NOMO-1 treated with DMSO at 0.1 percent for 48 hours (cell line): ENCODE data around the gene KRT77.

Source experiments
- DNase-seq: peaks from one replicate; lab custom pipeline; 2025; ENCODE audit not compliant: unreplicated experiment; lab: John Stamatoyannopoulos, UW

KRT77 gene

DNA sequence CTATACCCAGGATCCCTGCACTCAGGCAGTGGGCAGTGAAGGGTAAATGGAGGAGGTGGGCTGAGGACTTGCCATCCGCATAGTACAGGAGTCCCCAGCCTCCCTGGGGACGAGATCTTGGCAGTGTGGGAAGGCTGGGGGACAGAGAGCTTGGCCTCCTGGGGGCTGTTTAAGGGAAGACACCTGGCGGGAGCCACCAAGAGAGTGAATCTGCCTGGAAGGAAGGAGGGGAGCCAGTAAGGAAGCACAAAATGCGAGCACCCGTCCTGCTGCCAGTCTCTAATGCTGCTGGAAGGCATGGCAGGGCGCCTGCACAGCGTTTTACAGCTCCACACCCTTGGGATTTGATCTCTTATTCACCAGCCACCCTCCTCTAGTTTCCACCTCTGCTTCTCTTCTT, 43.9 kb downstream of the KRT77 start:
- no peak for DNase-seq

GRCh38 chr12:52658196-52658595, 45.1 kb downstream of the KRT77 start:
- DNase-seq, result no peak

DNA sequence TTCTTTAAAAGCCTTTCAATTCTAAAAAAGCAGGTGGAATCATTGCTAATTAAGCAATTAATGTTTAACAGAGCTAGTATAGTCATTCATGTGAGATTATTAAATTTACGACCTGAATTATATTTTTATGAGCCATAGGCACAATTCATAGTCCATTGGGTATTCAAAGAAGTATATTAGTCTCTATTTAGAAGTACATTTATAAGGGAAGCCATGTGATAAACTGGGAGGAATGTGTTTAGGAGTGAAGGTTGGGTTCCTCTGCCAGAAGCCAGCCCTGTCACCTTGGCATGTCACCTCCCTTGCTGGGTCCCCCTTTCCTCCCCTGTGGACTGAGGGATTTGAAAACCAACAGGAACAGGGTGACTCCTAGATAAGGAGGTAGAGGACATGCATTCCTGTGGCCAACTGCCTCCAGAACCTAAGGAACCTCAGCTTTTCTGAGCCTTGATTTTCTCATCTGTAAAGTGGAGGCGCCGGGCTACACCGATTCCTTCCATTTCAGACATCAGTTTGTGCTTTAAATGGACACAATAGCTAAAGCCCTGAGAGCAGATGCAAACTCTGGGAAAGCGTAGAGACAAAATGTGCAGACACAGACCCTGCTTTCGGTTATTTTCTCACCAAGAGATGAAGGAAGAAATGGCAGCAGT, 45.9 kb downstream of the KRT77 start:
- no peak for DNase-seq

- DNase-seq, result no peak
Measured at GRCh38 chr12:52656616-52657015, 46.7 kb downstream of the KRT77 start.

GRCh38 chr12:52655720-52656124, 47.6 kb downstream of the KRT77 start:
- no peak for DNase-seq

DNA sequence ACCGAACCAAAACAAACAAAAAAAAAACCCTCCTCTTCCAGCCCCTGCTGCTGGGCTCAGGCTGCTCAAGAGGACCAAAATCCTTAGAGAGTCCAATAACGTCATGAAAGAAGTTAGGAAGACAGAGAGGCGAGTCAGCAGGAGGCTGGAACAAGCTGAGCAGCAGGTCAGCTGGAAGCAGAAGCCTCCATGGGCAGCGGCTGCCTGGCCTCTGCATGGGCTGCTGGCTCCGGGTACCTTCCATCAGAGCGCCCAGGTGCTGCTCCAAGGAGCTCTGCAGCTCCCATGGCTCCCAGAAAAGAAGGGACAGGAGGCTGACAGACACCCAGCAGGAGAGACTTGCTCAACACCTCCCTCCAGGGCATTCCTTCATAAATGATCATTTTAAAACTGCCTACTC, 48.1 kb downstream of the KRT77 start:
- no peak for DNase-seq

GRCh38 chr12:52651726-52652261, 51.5 kb downstream of the KRT77 start, which contains the start of gene KRT2:
KRT2 (minus strand) TSS chr12:52652211; CDS start chr12:52652142, 69 bp downstream.
- DNase-seq, result no peak

DNA sequence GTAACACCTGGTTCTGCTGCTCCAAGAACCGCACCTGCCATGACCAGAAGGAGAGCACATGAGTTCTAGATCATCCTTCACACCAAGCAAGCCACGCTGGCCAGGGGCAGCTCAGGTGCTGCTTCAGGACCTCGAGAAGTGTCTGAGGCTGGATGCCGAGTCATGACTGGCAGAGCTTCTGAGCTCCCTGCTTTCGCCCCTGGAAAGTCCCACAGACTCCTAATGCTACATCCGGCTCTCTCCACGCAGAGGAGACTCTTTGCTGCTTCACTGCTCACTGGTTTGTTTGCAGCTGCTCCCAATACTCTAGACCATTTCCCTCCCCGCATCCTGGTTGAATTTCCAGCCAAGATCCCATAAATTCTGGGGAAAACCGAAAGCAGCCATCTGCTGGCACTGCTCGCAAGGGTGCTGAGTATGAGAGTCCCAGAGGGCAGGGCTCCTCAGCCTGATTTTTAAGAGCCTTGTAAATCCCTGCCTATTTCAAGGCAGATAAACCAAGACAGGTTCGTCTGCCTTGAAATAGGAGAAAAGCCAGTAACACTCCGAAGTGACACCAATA, 52.7 kb downstream of the KRT77 start:
- no peak for DNase-seq

- DNase-seq, result no peak
Measured at GRCh38 chr12:52649066-52649465, 54.3 kb downstream of the KRT77 start.

DNA sequence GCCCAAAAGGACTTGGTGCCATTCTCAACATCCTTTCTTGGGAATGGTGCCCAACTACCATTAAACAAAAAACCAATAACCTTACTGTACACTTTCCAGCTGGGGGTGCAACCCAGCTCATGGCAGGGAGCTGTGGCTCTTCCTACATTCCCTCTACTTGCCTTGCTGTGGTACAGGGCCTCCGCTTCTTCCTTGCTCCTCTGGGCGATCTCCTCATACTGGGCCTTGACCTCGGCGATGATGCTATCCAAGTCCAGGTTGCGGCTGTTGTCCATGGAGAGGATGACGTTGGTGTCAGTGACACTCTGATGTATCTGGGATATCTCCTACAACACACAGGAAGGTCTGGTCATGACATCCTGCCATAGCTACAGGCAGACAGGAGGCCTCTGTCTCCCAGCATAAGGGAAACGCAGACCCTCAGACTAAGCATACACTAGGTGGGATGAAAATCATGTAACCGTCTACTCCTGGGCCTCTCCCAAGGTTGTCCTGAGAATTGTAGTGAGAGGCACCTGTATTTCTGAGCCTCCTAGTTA, 55.2 kb downstream of the KRT77 start:
- DNase-seq, result no peak

- no peak for DNase-seq
Measured at GRCh38 chr12:52647601-52648000, 55.7 kb downstream of the KRT77 start.

- no peak for DNase-seq
Measured at GRCh38 chr12:52646613-52647012, 56.7 kb downstream of the KRT77 start.

DNA sequence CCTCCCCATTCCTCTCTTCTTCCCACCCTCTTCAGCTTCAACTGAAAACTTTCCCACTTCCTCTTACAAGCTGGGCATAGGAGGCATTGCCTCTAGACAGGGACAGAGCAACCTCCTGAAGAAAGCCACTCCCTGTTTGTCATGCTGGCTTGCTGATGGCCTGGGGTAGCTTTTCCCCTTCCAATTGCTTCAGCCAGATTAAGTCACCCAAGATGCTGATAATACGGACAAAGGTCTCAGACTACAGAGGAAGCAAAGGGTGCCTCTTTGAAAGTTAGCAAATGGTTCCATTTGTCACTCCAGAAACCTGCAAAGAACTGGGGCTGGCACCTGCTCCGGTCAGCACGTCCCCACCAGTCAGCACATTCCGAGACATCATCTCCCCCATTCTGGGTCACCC, 57.3 kb downstream of the KRT77 start:
- DNase-seq, result no peak

GRCh38 chr12:52645120-52645761, 58.1 kb downstream of the KRT77 start:
- DNase-seq, result no peak

- DNase-seq, result no peak
Measured at GRCh38 chr12:52644078-52644415, 59.3 kb downstream of the KRT77 start.

DNA sequence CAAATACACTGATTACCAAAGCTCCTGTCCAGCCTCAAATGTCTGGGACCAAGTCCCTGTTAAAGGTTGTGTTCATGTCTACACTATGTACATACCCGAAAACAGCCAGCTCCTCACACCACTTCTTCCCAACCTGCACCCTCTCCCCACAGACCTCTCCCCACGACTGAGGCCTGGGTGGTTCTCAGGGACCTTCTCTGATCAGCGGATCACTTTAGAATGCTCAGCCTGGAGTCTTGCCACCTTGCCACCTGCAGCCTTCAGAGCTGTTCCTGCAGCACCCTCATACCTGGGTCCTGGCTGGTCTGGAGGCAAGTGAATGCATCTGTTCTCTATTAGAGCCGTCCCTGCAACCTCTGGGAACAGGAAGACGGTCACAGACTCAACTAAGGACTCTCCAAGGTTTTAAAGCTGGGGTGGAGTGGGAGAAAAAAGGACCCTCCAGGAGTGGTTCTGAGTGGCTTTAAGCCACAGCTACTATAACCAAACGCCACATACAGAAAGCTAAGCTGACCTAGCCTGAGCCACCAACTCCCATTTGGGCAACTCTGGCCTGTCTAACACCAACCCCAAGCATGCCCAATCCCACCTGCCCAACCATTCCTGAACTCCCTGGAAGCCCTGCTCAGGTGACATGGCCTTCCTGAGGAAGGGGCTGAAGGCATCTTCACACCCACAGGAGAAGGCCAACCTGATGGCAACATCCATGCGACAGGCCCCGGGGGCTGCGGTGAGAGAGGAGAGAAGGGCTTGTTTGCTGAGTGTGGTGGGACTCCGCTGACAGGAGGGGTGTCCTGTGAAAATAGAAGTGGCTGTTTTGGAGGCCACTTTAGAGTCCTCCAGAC, 59.9 kb downstream of the KRT77 start:
- DNase-seq, result no peak

DNA sequence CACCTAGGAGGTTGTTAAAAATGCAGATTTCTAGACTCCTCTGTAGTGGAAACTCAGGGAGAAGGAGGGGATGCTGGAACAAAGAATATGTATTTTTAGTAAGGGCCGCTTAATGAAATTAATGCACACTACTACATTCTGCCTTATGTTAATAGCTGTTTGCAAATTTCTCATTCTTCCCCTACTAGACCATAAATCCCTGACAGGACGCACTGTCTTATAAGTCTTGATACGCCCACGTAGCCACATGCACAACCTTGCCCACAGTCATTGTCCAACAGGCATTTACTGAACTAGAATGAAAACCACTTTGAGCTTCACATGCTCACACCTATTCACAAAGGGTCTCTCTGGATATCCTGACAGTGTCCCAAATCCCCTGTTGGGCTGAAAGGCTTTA, 61.9 kb downstream of the KRT77 start:
- DNase-seq, result no peak
